A549 (cell line): ENCODE results near the gene MAPT. TPM values are rescaled to one million over a fixed set of nuclear protein-coding genes. Genes with fewer than 3 reads are reported as not detected.

ENCODE experiments used
- ATAC-seq, 2 experiments: fragments of 200-7000 bp in 1 of 2; fragments of >200 bp in 1 of 2; cut with Nextera tagmentation in 1 of 2; cut with Tn5 transposase in 1 of 2; 3 replicates each; pipeline versions ENCODE4 v1.8.0 to v1.9.1; 2018 to 2020; ENCODE audit warnings: mild to moderate bottlenecking in 1 of 2, moderate library complexity in 1 of 2
- CTCF ChIA-PET: fragments of 300-600 bp; sonication (Branson Sonifier 250); formaldehyde crosslinking; extraction: SDS; loops from one replicate; lab custom pipeline; 2021; ENCODE audit warnings: antibody characterized with exemption, inconsistent platforms; lab: Yijun Ruan, JAX
- POLR2A ChIA-PET: fragments of 350-600 bp; formaldehyde crosslinking; extraction: SDS; loops from one replicate; lab custom pipeline; 2021; ENCODE audit warnings: antibody characterized with exemption, inconsistent platforms; lab: Yijun Ruan, JAX
- DNase-seq, 2 experiments: peaks; one replicate each; pipeline versions ENCODE4 v3.0.0 to v3.0.0-alpha.2; 2011 to 2016; ENCODE audit warnings: low read depth in 1 of 2, low spot score in 1 of 2
- FAIRE-seq: peaks from 2 replicates; lab custom pipeline; 2011; peaks lifted over from hg19 to GRCh38; lab: Jason Lieb, UNC
- H3K27ac ChIP-seq, 2 experiments: fragments of >200 bp; sonication (Bioruptor Twin); formaldehyde crosslinking; 3 replicates each; pipeline ENCODE4 v1.5.1; 2016 to 2017
- H3K4me1 ChIP-seq: fragments of >200 bp; sonication (Bioruptor Twin); formaldehyde crosslinking; 3 replicates; pipeline ENCODE4 v1.6.1; 2016
- H3K4me2 ChIP-seq: fragments of >200 bp; sonication (Bioruptor Twin); formaldehyde crosslinking; 3 replicates; pipeline ENCODE4 v1.6.1; 2016
- H3K4me3 ChIP-seq: fragments of >200 bp; sonication (Bioruptor Twin); formaldehyde crosslinking; 3 replicates; pipeline ENCODE4 v1.5.1; 2016
- H3K9me3 ChIP-seq: fragments of >200 bp; sonication (Bioruptor Twin); formaldehyde crosslinking; 3 replicates; pipeline ENCODE4 v1.6.1; 2016
- CBX2 ChIP-seq: fragments of 200-600 bp; sonication (generic); IDR thresholded peaks from 2 replicates; pipeline ENCODE4 v1.6.1; 2016; ENCODE audit warnings: low read depth, mild to moderate bottlenecking, borderline replicate concordance
- CBX8 ChIP-seq: fragments of 200-600 bp; sonication (generic); IDR thresholded peaks from 2 replicates; pipeline ENCODE4 v1.6.1; 2016
- CEBPB ChIP-seq, 2 experiments: fragments of >200 bp in 1 of 2; sonication (Bioruptor Twin) in 1 of 2; formaldehyde crosslinking in 1 of 2; IDR thresholded peaks; 2 replicates each; pipeline ENCODE4 v1.6.1; 2012 to 2016
- CHD2 ChIP-seq: fragments of 150-350 bp; IDR thresholded peaks from 2 replicates; pipeline ENCODE4 v1.6.1; 2014; ENCODE audit warnings: low read length; ENCODE audit not compliant: partially characterized antibody
- HEYL ChIP-seq: fragments of 250-450 bp; sonication (Bioruptor Pico); IDR thresholded peaks from 2 replicates; pipeline ENCODE4 v1.8.0; 2021; ENCODE audit warnings: mild to moderate bottlenecking, moderate library complexity
- HOXB5 ChIP-seq: fragments of 250-450 bp; sonication (Bioruptor Pico); IDR thresholded peaks from 2 replicates; pipeline ENCODE4 v1.5.0; 2020; ENCODE audit warnings: mild to moderate bottlenecking, moderate library complexity
- JUNB ChIP-seq: fragments of >200 bp; sonication (Bioruptor Twin); formaldehyde crosslinking; IDR thresholded peaks from 2 replicates; pipeline ENCODE4 v1.6.1; 2016
- KDM5A ChIP-seq: fragments of 200-600 bp; sonication (generic); IDR thresholded peaks from 2 replicates; pipeline ENCODE4 v1.6.1; 2016; ENCODE audit warnings: antibody characterized with exemption, mild to moderate bottlenecking
- MAFK ChIP-seq: fragments of 450-650 bp; IDR thresholded peaks from 2 replicates; pipeline ENCODE4 v1.6.1; 2014; ENCODE audit not compliant: partially characterized antibody
- NFE2L2 ChIP-seq: fragments of 150-350 bp; conservative IDR thresholded peaks from 2 replicates; pipeline ENCODE4 v1.6.1; 2014; ENCODE audit warnings: low read length
- POLR2AphosphoS2 ChIP-seq: conservative IDR thresholded peaks from 2 replicates; pipeline ENCODE4 v1.6.1; 2012; ENCODE audit warnings: low read length, improper control_type of control experiment, inconsistent platforms
- RARB ChIP-seq: fragments of 250-450 bp; sonication (Bioruptor Pico); IDR thresholded peaks from 2 replicates; pipeline ENCODE4 v1.8.0; 2021; ENCODE audit warnings: mild to moderate bottlenecking, moderate library complexity
- RNF2 ChIP-seq: fragments of 200-600 bp; sonication (generic); IDR thresholded peaks from 2 replicates; pipeline ENCODE4 v1.6.1; 2016; ENCODE audit warnings: low read depth, mild to moderate bottlenecking, antibody characterized with exemption, moderate library complexity, borderline replicate concordance
- SMC3 ChIP-seq: fragments of >200 bp; sonication (Bioruptor Twin); formaldehyde crosslinking; IDR thresholded peaks from 3 replicates; pipeline ENCODE4 v1.6.1; 2018; ENCODE audit warnings: inconsistent platforms
- TFCP2L1 ChIP-seq: fragments of 250-450 bp; sonication (Bioruptor Pico); IDR thresholded peaks from 2 replicates; pipeline ENCODE4 v1.5.0; 2021; ENCODE audit warnings: mild to moderate bottlenecking
- ZC3H11A ChIP-seq: fragments of 450-650 bp; IDR thresholded peaks from 2 replicates; pipeline ENCODE4 v1.6.1; 2014; ENCODE audit warnings: antibody characterized with exemption, mild to moderate bottlenecking
- ZNF302 ChIP-seq: fragments of 250-450 bp; sonication (Bioruptor Pico); IDR thresholded peaks from 2 replicates; pipeline ENCODE4 v1.9.0; 2021; ENCODE audit warnings: inconsistent platforms, mild to moderate bottlenecking, moderate library complexity
- WGBS: methylation state at CpG from one replicate; pipeline ENCODE4 v1.1.6; 2017; ENCODE audit errors: missing lambda C conversion rate; 5-methylcytosine and 5-hydroxymethylcytosine counted together
- polyA plus RNA-seq, 4 experiments: library from polyadenylated mRNA; depleted of rRNA in 3 of 4; stranded (reverse); fragments of >200 nt; fragmentation: RNase III in 1 of 4; extraction: RNeasy Plus Mini Kit Qiagen cat#74134 plus additional on column Dnase treatment in 1 of 4; gene quantifications; 2 replicates in 3 of 4; 3 replicates in 1 of 4; pipeline ENCODE4 v1.2.3, GENCODE V29; 2011 to 2017
- TF ChIP-seq, protein P1 (sequence below): fragments of 250-450 bp; sonication (Bioruptor Pico); IDR thresholded peaks from 2 replicates; pipeline ENCODE4 v1.5.0; 2021; ENCODE audit warnings: mild to moderate bottlenecking, moderate library complexity, borderline replicate concordance
- TF ChIP-seq, protein P2 (sequence below): fragments of 200-600 bp; sonication (generic); IDR thresholded peaks from 2 replicates; pipeline ENCODE4 v1.6.1; 2016; ENCODE audit warnings: antibody characterized with exemption, mild to moderate bottlenecking, moderate library complexity
- TF ChIP-seq, protein P3 (sequence below): IDR thresholded peaks from 2 replicates; pipeline ENCODE4 v1.6.1; 2012; ENCODE audit warnings: low read depth, borderline replicate concordance

The MAPT gene
- polyA plus RNA-seq, 2 of the 4 experiments (the other 2 are of a cell fraction): 1.2 to 1.6 TPM

GRCh38 chr17:46002973-46003316, 108.6 kb downstream of the MAPT start:
- ATAC-seq: peak in 1 of 2 experiments; percentile 41; a peak in 3 of 6 replicates

GRCh38 chr17:46003907-46004748, 109.8 kb downstream of the MAPT start:
- peak overlapping the region in 1 of 2 experiments; percentile 53; a peak in 3 of 6 replicates for H3K27ac ChIP-seq
- ATAC-seq (peak; percentile 37 to 54; a peak in 3 of 6 replicates), DNase-seq (no peak), FAIRE-seq (no peak)
- H3K9me3 ChIP-seq: no peaks in the 10 kb centered on the region
- POLR2A ChIA-PET: no interaction called here
- peak overlapping the region; percentile 43 for H3K4me2 ChIP-seq
- peaks cover 15% of the 10 kb centered on the region for H3K4me1 ChIP-seq
- H3K4me3 ChIP-seq: no peak overlapping the region
- TF ChIP-seq HOXB5 (CRISPR knock-in tag) (no peak), MAFK (no peak), RNF2 (no peak), ZC3H11A (no peak), TFCP2L1 (CRISPR knock-in tag) (no peak), CBX2 (no peak), CBX8 (no peak), CHD2 (no peak), SMC3 (no peak)
- TF ChIP-seq, protein P1, sequence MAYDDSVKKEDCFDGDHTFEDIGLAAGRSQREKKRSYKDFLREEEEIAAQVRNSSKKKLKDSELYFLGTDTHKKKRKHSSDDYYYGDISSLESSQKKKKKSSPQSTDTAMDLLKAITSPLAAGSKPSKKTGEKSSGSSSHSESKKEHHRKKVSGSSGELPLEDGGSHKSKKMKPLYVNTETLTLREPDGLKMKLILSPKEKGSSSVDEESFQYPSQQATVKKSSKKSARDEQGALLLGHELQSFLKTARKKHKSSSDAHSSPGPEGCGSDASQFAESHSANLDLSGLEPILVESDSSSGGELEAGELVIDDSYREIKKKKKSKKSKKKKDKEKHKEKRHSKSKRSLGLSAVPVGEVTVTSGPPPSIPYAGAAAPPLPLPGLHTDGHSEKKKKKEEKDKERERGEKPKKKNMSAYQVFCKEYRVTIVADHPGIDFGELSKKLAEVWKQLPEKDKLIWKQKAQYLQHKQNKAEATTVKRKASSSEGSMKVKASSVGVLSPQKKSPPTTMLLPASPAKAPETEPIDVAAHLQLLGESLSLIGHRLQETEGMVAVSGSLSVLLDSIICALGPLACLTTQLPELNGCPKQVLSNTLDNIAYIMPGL (CRISPR knock-in tag): no peak
- 19% methylated on average over 5 of the region's 6 CpGs for WGBS
- CTCF ChIA-PET: interaction anchor here (0.6 to 9.0 kb wide), 24 partner anchors 10 to 283 kb away, joined by 3 to 186 read pairs (median 8); partner anchors contain the start of gene KANSL1

More at GRCh38 chr17:46002973-46003316, 108.6 kb downstream of the MAPT start:
- Histone ChIP-seq H3K27ac (peak overlapping the region in 1 of 2 experiments; percentile 61; a peak in 3 of 6 replicates), H3K4me3 (no peak overlapping the region), H3K9me3 (no peaks in the 10 kb centered on the region), H3K4me2 (no peak overlapping the region), H3K4me1 (peaks cover 15% of the 10 kb centered on the region)
- ChIA-PET POLR2A (no interaction called here), CTCF (interaction anchor here (0.6 to 9.0 kb wide), 50 partner anchors 11 to 785 kb away, joined by 3 to 186 read pairs (median 6); partner anchors contain the start of gene KANSL1)
- no peak for DNase-seq
- 40% methylated on average over 7 of the region's 7 CpGs for WGBS
- FAIRE-seq: no peak
- TF ChIP-seq JUNB: no peak
- TF ChIP-seq, protein P2, sequence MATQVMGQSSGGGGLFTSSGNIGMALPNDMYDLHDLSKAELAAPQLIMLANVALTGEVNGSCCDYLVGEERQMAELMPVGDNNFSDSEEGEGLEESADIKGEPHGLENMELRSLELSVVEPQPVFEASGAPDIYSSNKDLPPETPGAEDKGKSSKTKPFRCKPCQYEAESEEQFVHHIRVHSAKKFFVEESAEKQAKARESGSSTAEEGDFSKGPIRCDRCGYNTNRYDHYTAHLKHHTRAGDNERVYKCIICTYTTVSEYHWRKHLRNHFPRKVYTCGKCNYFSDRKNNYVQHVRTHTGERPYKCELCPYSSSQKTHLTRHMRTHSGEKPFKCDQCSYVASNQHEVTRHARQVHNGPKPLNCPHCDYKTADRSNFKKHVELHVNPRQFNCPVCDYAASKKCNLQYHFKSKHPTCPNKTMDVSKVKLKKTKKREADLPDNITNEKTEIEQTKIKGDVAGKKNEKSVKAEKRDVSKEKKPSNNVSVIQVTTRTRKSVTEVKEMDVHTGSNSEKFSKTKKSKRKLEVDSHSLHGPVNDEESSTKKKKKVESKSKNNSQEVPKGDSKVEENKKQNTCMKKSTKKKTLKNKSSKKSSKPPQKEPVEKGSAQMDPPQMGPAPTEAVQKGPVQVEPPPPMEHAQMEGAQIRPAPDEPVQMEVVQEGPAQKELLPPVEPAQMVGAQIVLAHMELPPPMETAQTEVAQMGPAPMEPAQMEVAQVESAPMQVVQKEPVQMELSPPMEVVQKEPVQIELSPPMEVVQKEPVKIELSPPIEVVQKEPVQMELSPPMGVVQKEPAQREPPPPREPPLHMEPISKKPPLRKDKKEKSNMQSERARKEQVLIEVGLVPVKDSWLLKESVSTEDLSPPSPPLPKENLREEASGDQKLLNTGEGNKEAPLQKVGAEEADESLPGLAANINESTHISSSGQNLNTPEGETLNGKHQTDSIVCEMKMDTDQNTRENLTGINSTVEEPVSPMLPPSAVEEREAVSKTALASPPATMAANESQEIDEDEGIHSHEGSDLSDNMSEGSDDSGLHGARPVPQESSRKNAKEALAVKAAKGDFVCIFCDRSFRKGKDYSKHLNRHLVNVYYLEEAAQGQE: no peak
- no peak for TF ChIP-seq TFCP2L1 (CRISPR knock-in tag)
- TF ChIP-seq POLR2AphosphoS2: no peak
- TF ChIP-seq ZNF302 (CRISPR knock-in tag): no peak
- TF ChIP-seq, protein P3, sequence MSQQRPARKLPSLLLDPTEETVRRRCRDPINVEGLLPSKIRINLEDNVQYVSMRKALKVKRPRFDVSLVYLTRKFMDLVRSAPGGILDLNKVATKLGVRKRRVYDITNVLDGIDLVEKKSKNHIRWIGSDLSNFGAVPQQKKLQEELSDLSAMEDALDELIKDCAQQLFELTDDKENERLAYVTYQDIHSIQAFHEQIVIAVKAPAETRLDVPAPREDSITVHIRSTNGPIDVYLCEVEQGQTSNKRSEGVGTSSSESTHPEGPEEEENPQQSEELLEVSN: no peak
- TF ChIP-seq CBX8: no peak
- no peak for TF ChIP-seq RARB (CRISPR knock-in tag)
- no peak for TF ChIP-seq NFE2L2
- no peak for TF ChIP-seq CEBPB (IDR thresholded peaks at IDR 0.05)
- TF ChIP-seq HEYL (CRISPR knock-in tag): no peak
- TF ChIP-seq KDM5A: no peak
- no peak for TF ChIP-seq ZC3H11A
